NCI-H460 (cell line): ENCODE data around the gene CHI3L1. TPM values are rescaled to one million over a fixed set of nuclear protein-coding genes. Genes with fewer than 3 reads are reported as not detected.
"Not testable (repeated sequence)": the region's sequence is repeated elsewhere in the genome, so short reads cannot be mapped to it uniquely, and the experiment has no call there.

Source experiments
- DNase-seq: peaks from one replicate; pipeline ENCODE4 v3.0.0-alpha.2; 2016; ENCODE audit warnings: low read depth; ENCODE audit errors: extremely low read depth
- polyA plus RNA-seq: library from polyadenylated mRNA; depleted of rRNA; stranded (reverse); fragments of >200 nt; gene quantifications from 2 replicates; pipeline ENCODE4 v1.2.3, GENCODE V29; 2014; cell fraction: nucleus; rRNA removed
- total RNA-seq: library from RNA; depleted of rRNA; stranded (reverse); fragments of >200 nt; shearing (Covaris generic); gene quantifications from 2 replicates; pipeline ENCODE4 v1.2.3, GENCODE V29; 2014; rRNA removed

CHI3L1 gene
- not detected in 2 replicates for total RNA-seq
- polyA plus RNA-seq: not detected in 2 replicates

- DNase-seq: no peak
These were observed at the start of gene CHI3L1 for GRCh38 chr1:203186446-203187303. TSS of gene CHI3L1 (minus strand) at chr1:203186704. CDS start at chr1:203186623, 81 bp downstream.

- not testable (repeated sequence) for DNase-seq
These were observed 48.4 kb upstream of the CHI3L1 start for GRCh38 chr1:203234901-203235300.

- DNase-seq: no peak
These were observed 43.1 kb upstream of the CHI3L1 start, which contains the start of gene CHIT1 for GRCh38 chr1:203229471-203230135. TSS of gene CHIT1 (minus strand) at chr1:203229673. CDS start at chr1:203229636, 37 bp downstream.

- no peak for DNase-seq
These were observed 42.2 kb upstream of the CHI3L1 start for GRCh38 chr1:203228670-203229069.

GRCh38 chr1:203227371-203228083, 41.0 kb upstream of the CHI3L1 start:
- no peak for DNase-seq

GRCh38 chr1:203225071-203225470, 38.6 kb upstream of the CHI3L1 start:
- no peak for DNase-seq

GRCh38 chr1:203223012-203223775, 36.7 kb upstream of the CHI3L1 start:
- DNase-seq: no peak

GRCh38 chr1:203219934-203220333, 33.4 kb upstream of the CHI3L1 start:
- no peak for DNase-seq

- DNase-seq: no peak
These were observed 32.7 kb upstream of the CHI3L1 start for GRCh38 chr1:203219171-203219570.

- no peak for DNase-seq
These were observed 31.2 kb upstream of the CHI3L1 start for GRCh38 chr1:203217668-203218067.

GRCh38 chr1:203217139-203217655, 30.7 kb upstream of the CHI3L1 start:
- DNase-seq: no peak

- peak; percentile 71 for DNase-seq
These were observed 30.0 kb upstream of the CHI3L1 start for GRCh38 chr1:203216274-203217138.

- DNase-seq: no peak
These were observed 29.1 kb upstream of the CHI3L1 start for GRCh38 chr1:203215573-203215972.

- no peak for DNase-seq
These were observed 28.4 kb upstream of the CHI3L1 start for GRCh38 chr1:203214871-203215270.

- no peak for DNase-seq
These were observed 26.6 kb upstream of the CHI3L1 start for GRCh38 chr1:203213126-203213525.

GRCh38 chr1:203211812-203212211, 25.3 kb upstream of the CHI3L1 start:
- no peak for DNase-seq

GRCh38 chr1:203210988-203211387, 24.5 kb upstream of the CHI3L1 start:
- DNase-seq: no peak

GRCh38 chr1:203210350-203210749, 23.8 kb upstream of the CHI3L1 start:
- DNase-seq: no peak

GRCh38 chr1:203208181-203208580, 21.7 kb upstream of the CHI3L1 start:
- no peak for DNase-seq
